K562 (cell line): Measurements from ENCODE around the gene ST6GALNAC3. TPM values are rescaled to one million over a fixed set of nuclear protein-coding genes. Genes with fewer than 3 reads are reported as not detected.

Source experiments
- ATAC-seq: fragments of 200-7000 bp; cut with Tn5 transposase; 3 replicates; pipeline ENCODE4 v1.9.1; 2020; ENCODE audit warnings: moderate library complexity
- BruUV-seq: library from RNA; stranded (reverse); fragments of 400-500 nt; replicated peaks from 2 replicates; lab custom pipeline; 2021; lab: Mats Ljungman, UMichigan
- CTCF ChIA-PET: fragments of 300-600 bp; formaldehyde crosslinking; extraction: SDS; loops from one replicate; lab custom pipeline; 2021; ENCODE audit warnings: low intra/inter-chr PET ratio; lab: Yijun Ruan, JAX
- POLR2A ChIA-PET: fragments of 300-600, 350-650 bp; sonication (Branson Sonifier 250); formaldehyde crosslinking; extraction: SDS; loops from one replicate; lab custom pipeline; 2021; ENCODE audit warnings: antibody characterized with exemption, inconsistent platforms; lab: Yijun Ruan, JAX
- DNase-seq, 4 experiments: peaks; one replicate each; pipeline versions ENCODE4 v3.0.0 to v3.0.0-alpha.2; 2011 to 2018; ENCODE audit warnings: low spot score in 3 of 4, mixed read lengths in 3 of 4; ENCODE audit errors: extremely low read depth in 1 of 4
- FAIRE-seq: peaks from 2 replicates; lab custom pipeline; 2011; peaks lifted over from hg19 to GRCh38; lab: Jason Lieb, UNC
- H2AFZ ChIP-seq: 2 replicates; pipeline ENCODE4 v1.6.0; 2011; ENCODE audit warnings: low read depth, low read length, control low read depth, inconsistent platforms
- H3K27ac ChIP-seq: fragments of 200-600 bp; 3 replicates; pipeline ENCODE4 v1.8.0; 2011; ENCODE audit warnings: low read depth, mild to moderate bottlenecking, control low read depth, inconsistent platforms, low read length, moderate library complexity, mixed read lengths; ENCODE audit errors: extremely low read depth
- H3K27me3 ChIP-seq, 2 experiments: fragments of 300-600 bp in 1 of 2; 2 replicates in 1 of 2; 3 replicates in 1 of 2; pipeline versions ENCODE4 v1.6.0 to v1.8.0; 2011; ENCODE audit warnings: inconsistent platforms in 2 of 2, low read length in 2 of 2, mild to moderate bottlenecking in 1 of 2, mixed read lengths in 1 of 2, moderate library complexity in 1 of 2; ENCODE audit not compliant: control insufficient read depth in 2 of 2, insufficient read depth in 2 of 2
- H3K36me3 ChIP-seq: fragments of 300-600 bp; 3 replicates; pipeline ENCODE4 v1.8.0; 2011; ENCODE audit warnings: mild to moderate bottlenecking, low read length, inconsistent platforms; ENCODE audit not compliant: control insufficient read depth, insufficient read depth
- H3K4me1 ChIP-seq, 2 experiments: fragments of 200-600 bp in 1 of 2; replicated peaks in 1 of 2; 2 replicates in 1 of 2; 3 replicates in 1 of 2; pipeline versions ENCODE4 v1.5.1 to v1.8.0; 2011; ENCODE audit warnings: inconsistent platforms in 2 of 2, low read length in 2 of 2, mild to moderate bottlenecking in 1 of 2, mixed read lengths in 1 of 2, moderate library complexity in 1 of 2; ENCODE audit not compliant: control insufficient read depth in 2 of 2, insufficient read depth in 2 of 2
- H3K4me2 ChIP-seq: 2 replicates; pipeline ENCODE4 v1.6.1; 2011; ENCODE audit warnings: low read length, control low read depth, inconsistent platforms, mixed read lengths; ENCODE audit not compliant: insufficient read depth
- H3K4me3 ChIP-seq: fragments of 200-600 bp; sonication (generic), shearing (Covaris generic); 2 replicates; pipeline ENCODE4 v1.5.1; 2016; ENCODE audit warnings: control low read depth, inconsistent platforms
- H3K79me2 ChIP-seq: fragments of 200-600 bp; 3 replicates; pipeline ENCODE4 v1.8.0; 2011; ENCODE audit warnings: low read length, inconsistent platforms; ENCODE audit not compliant: control insufficient read depth, insufficient read depth
- H3K9ac ChIP-seq, 2 experiments: 2 replicates each; pipeline versions ENCODE4 v1.6.0 to v1.6.1; 2011; ENCODE audit warnings: low read depth in 2 of 2, low read length in 2 of 2, control low read depth in 1 of 2, inconsistent platforms in 1 of 2, mild to moderate bottlenecking in 1 of 2, mixed read lengths in 1 of 2; ENCODE audit not compliant: insufficient read depth in 1 of 2
- H3K9me1 ChIP-seq: one replicate; pipeline ENCODE4 v1.6.0; 2011; ENCODE audit warnings: inconsistent platforms, mild to moderate bottlenecking, low read length, moderate library complexity; ENCODE audit not compliant: control insufficient read depth, insufficient read depth
- H3K9me3 ChIP-seq: replicated peaks from 2 replicates; pipeline ENCODE4 v1.5.1; 2011; ENCODE audit warnings: low read depth, low read length, inconsistent platforms; ENCODE audit not compliant: control insufficient read depth, insufficient read depth
- H4K20me1 ChIP-seq: replicated peaks from 2 replicates; pipeline ENCODE4 v1.6.1; 2011; ENCODE audit warnings: low read length, inconsistent platforms, mixed read lengths; ENCODE audit not compliant: control insufficient read depth, insufficient read depth
- CREB5 ChIP-seq: fragments of 250-450 bp; sonication (Bioruptor Pico); IDR thresholded peaks from 2 replicates; pipeline ENCODE4 v1.5.0; 2020; ENCODE audit warnings: mild to moderate bottlenecking
- HNRNPH1 ChIP-seq: fragments of 200-400 bp; formaldehyde crosslinking; optimal IDR thresholded peaks from 2 replicates; pipeline ENCODE3; 2017; ENCODE audit warnings: low read depth, mild to moderate bottlenecking, low read length, moderate library complexity
- LARP7 ChIP-seq: fragments of 450-650 bp; IDR thresholded peaks from 2 replicates; pipeline ENCODE4 v1.6.1; 2016
- NFXL1 ChIP-seq: fragments of 450-650 bp; formaldehyde crosslinking; IDR thresholded peaks from 2 replicates; pipeline ENCODE4 v1.4.0; 2021; ENCODE audit warnings: mild to moderate bottlenecking
- RBM34 ChIP-seq: fragments of 200-400 bp; formaldehyde crosslinking; IDR thresholded peaks from 2 replicates; pipeline ENCODE4 v1.6.1; 2018; ENCODE audit warnings: low read length, borderline replicate concordance; ENCODE audit not compliant: insufficient read depth
- ZBTB8A ChIP-seq: fragments of 450-650 bp; IDR thresholded peaks from 2 replicates; pipeline ENCODE4 v1.6.1; 2018; ENCODE audit warnings: mild to moderate bottlenecking, moderate library complexity; ENCODE audit not compliant: partially characterized antibody
- ZNF121 ChIP-seq: sonication (generic); formaldehyde crosslinking; conservative IDR thresholded peaks from 2 replicates; pipeline ENCODE4 v1.8.0; 2022; ENCODE audit warnings: missing genetic modification reagents
- ZNF384 ChIP-seq: IDR thresholded peaks from 2 replicates; pipeline ENCODE4 v1.6.1; 2012; ENCODE audit warnings: low read depth, low read length, improper control_type of control experiment
- ZNF395 ChIP-seq: fragments of 200-800 bp; sonication (Bioruptor generic); IDR thresholded peaks from 2 replicates; pipeline ENCODE4 v1.6.1; 2017; ENCODE audit warnings: missing genetic modification characterization, missing compliant biosample characterization
- ZNF408 ChIP-seq: fragments of 250-450 bp; sonication (Bioruptor Pico); IDR thresholded peaks from 2 replicates; pipeline ENCODE4 v1.4.0; 2020; ENCODE audit warnings: low read depth, mild to moderate bottlenecking, moderate library complexity
- ZNF696 ChIP-seq: fragments of 250-450 bp; sonication (Bioruptor Pico); conservative IDR thresholded peaks from 2 replicates; pipeline ENCODE4 v1.4.0; 2020; ENCODE audit warnings: mild to moderate bottlenecking, moderate library complexity
- WGBS: fragments of 100-300 bp; shearing (Covaris generic); methylation state at CpG from one replicate; pipeline ENCODE4 v1.1.6; 2016; ENCODE audit warnings: low coverage, mixed read lengths; ENCODE audit not compliant: insufficient coverage; ENCODE audit errors: missing lambda C conversion rate; 5-methylcytosine and 5-hydroxymethylcytosine counted together
- in situ Hi-C: fragments of 300-500 bp; cut with MboI; formaldehyde crosslinking; loops from 4 replicates; pipeline ENCODE4 v1.15.0; 2018; ENCODE audit warnings: inconsistent platforms, mixed read lengths
- intact Hi-C: fragments of 100-400 bp; cut with micrococcal nuclease; formaldehyde crosslinking; loops from 2 replicates; pipeline ENCODE4 v1.14.2; 2022
- polyA plus RNA-seq, 8 experiments: library from polyadenylated mRNA; depleted of rRNA in 4 of 8; stranded (reverse) in 5 of 8; unstranded in 3 of 8; fragments of >200 nt; fragmentation: Nextera tagmentation in 2 of 8; fragmentation: Illumina TruSeq in 1 of 8; extraction: Ambion mirVana in 2 of 8; extraction: Trizol in 1 of 8; gene quantifications; 2 replicates each; pipeline versions ENCODE4 v1.2.1 to v1.2.3, GENCODE V29; 2011 to 2014; ENCODE audit warnings: inconsistent platforms in 1 of 8, missing spikeins in 1 of 8
- total RNA-seq, 7 experiments: library from RNA; depleted of rRNA in 6 of 7; stranded (reverse); fragments of >200 nt in 6 of 7; fragmentation: Illumina TruSeq in 2 of 7; extraction: Trizol in 2 of 7; gene quantifications; 2 replicates each; pipeline versions ENCODE4 v1.2.1 to v1.2.3, GENCODE V29; 2011 to 2021; ENCODE audit warnings: low replicate concordance in 1 of 7

ST6GALNAC3 gene
- total and polyA plus RNA-seq, 9 of the 15 experiments (the other 6 are each of a cell fraction or from before 2014, with no cell fraction given): 0.04 to 0.29 (median 0.18) TPM; not detected in 6

GRCh38 chr1:76581712-76582111, 507.2 kb downstream of the ST6GALNAC3 start (continued):
- TF ChIP-seq ZNF121 (no peak), LARP7 (no peak), HNRNPH1 (no peak), ZNF384 (no peak), NFXL1 (CRISPR knock-in tag) (no peak), RBM34 (no peak), ZNF696 (CRISPR knock-in tag) (no peak)

GRCh38 chr1:76583235-76583868, 508.8 kb downstream of the ST6GALNAC3 start:
- FAIRE-seq: no peak
- Histone ChIP-seq H3K9ac (no peak overlapping the region), H3K4me3 (no peak overlapping the region), H3K27ac (no peak overlapping the region), H3K9me1 (no peaks in the 10 kb centered on the region), H3K36me3 (no peaks in the 10 kb centered on the region), H3K4me1 (no peaks in the 10 kb centered on the region), H3K4me2 (no peak overlapping the region), H2AFZ (no peak overlapping the region), H3K27me3 (no peaks in the 10 kb centered on the region), H4K20me1 (no peaks in the 10 kb centered on the region), H3K9me3 (no peaks in the 10 kb centered on the region), H3K79me2 (no peaks in the 10 kb centered on the region)
- TF ChIP-seq ZBTB8A (no peak), ZNF408 (CRISPR knock-in tag) (no peak), CREB5 (CRISPR knock-in tag) (no peak), ZNF395 (CRISPR knock-in tag) (no peak)
- POLR2A ChIA-PET: no interaction called here
- ATAC-seq: no peak
- intact Hi-C loops: no loop called here
- DNase-seq: no peak
- 4% methylated on average over 3 of the region's 3 CpGs for WGBS
- BruUV-seq: no TSS peak
- in situ Hi-C loops: no loop called here
- CTCF ChIA-PET: no interaction called here
